ENCODE measurements around the gene LRRK1. TPM values are rescaled to one million over a fixed set of nuclear protein-coding genes. Genes with fewer than 3 reads are reported as not detected.

LRRK1 gene
- total and polyA plus RNA-seq, 2 experiments from 2014 or later: 2.6 to 4.5 TPM

GRCh38 chr15:100924436-100924835 is 5.3 kb downstream of the LRRK1 start (continued):
- TF ChIP-seq NANOG (IDR thresholded peaks at IDR 0.05; ENCODE audit: borderline replicate concordance): no peak
- TF ChIP-seq REST (IDR thresholded peaks at IDR 0.05; ENCODE audit: unreplicated experiment): no peak
- no peak for TF ChIP-seq STAT1 (IDR thresholded peaks at IDR 0.05; ENCODE audit: unreplicated experiment)
- no peak for TF ChIP-seq ETS1 (IDR thresholded peaks at IDR 0.05)
- no peak for TF ChIP-seq ZNF331 (CRISPR knock-in tag; IDR thresholded peaks at IDR 0.05; ENCODE audit: low read depth)
- no peak for TF ChIP-seq JUNB (IDR thresholded peaks at IDR 0.05; ENCODE audit: unreplicated experiment)

GRCh38 chr15:100925480-100925879 is 6.3 kb downstream of the LRRK1 start:
- Mint-ChIP-seq H3K27me3 (ENCODE audit: insufficient read depth, low read depth, poor library complexity) (peaks cover 29% of the 10 kb centered on the region), H3K36me3 (ENCODE audit: low read depth) (no peaks in the 10 kb centered on the region), H3K4me1 (peaks cover 13% of the 10 kb centered on the region), H3K4me3 (no peak overlapping the region), H3K27ac (no peak overlapping the region), H3K9me3 (no peaks in the 10 kb centered on the region)
- Histone ChIP-seq H3K27ac (ENCODE audit: low read depth) (no peak overlapping the region), H3K4me3 (no peak overlapping the region), H3K36me3 (ENCODE audit: insufficient read depth) (no peaks in the 10 kb centered on the region), H3K27me3 (ENCODE audit: insufficient read depth) (peaks cover 35% of the 10 kb centered on the region), H3K4me1 (ENCODE audit: insufficient read depth) (no peaks in the 10 kb centered on the region; the same call in 1 of the 2 replicates), H3F3A (replicated peaks; ENCODE audit: low read depth) (no peaks in the 10 kb centered on the region), H2AFZ (no peak overlapping the region), H3K9me2 (ENCODE audit: insufficient read depth) (no peaks in the 10 kb centered on the region), H4K20me1 (replicated peaks; ENCODE audit: insufficient read depth) (no peaks in the 10 kb centered on the region), H3K79me2 (replicated peaks; ENCODE audit: insufficient read depth) (no peaks in the 10 kb centered on the region), H3K4me2 (no peak overlapping the region)
- no peak for DNase-seq (ENCODE audit: low spot score)
- ATAC-seq: no peak
- TF ChIP-seq POLR2AphosphoS5 (IDR thresholded peaks at IDR 0.05; ENCODE audit: low read depth): no peak
- no peak for TF ChIP-seq JUNB (IDR thresholded peaks at IDR 0.05; ENCODE audit: unreplicated experiment)
- no peak for TF ChIP-seq CTCF (conservative IDR thresholded peaks at IDR 0.05; ENCODE audit: low read depth in 2 of 2)
- TF ChIP-seq ZNF114 (CRISPR knock-in tag; IDR thresholded peaks at IDR 0.05): no peak
- no peak for TF ChIP-seq REST (IDR thresholded peaks at IDR 0.05; ENCODE audit: unreplicated experiment)
- TF ChIP-seq ZNF331 (CRISPR knock-in tag; IDR thresholded peaks at IDR 0.05; ENCODE audit: low read depth): no peak
- no peak for TF ChIP-seq CREB1 (CRISPR knock-in tag; IDR thresholded peaks at IDR 0.05; ENCODE audit: low read depth)
- TF ChIP-seq EZH2phosphoT487 (IDR thresholded peaks at IDR 0.05; ENCODE audit: unreplicated experiment): no peak

Measured in GM23338 (cell line).